Adrenal gland (tissue), 5 donors: ENCODE results near the gene MEP1A.
"Not testable (repeated sequence)": the region's sequence is repeated elsewhere in the genome, so short reads cannot be mapped to it uniquely, and the experiment has no call there.

Experiments used
- CTCF ChIP-seq, 6 experiments: fragments of 450-650 bp in 4 of 6; fragments of 200-600 bp in 2 of 6; sonication (generic) in 1 of 6; IDR thresholded peaks; 1 replicate in 5 of 6; 2 replicates in 1 of 6; pipeline versions ENCODE4 v1.5.1 to v1.8.0; 2016 to 2021; ENCODE audit warnings: antibody characterized with exemption in 6 of 6, mild to moderate bottlenecking in 2 of 6, moderate library complexity in 1 of 6
- POLR2A ChIP-seq, 2 donors: fragments of 450-650 bp; IDR thresholded peaks; one replicate each; pipeline ENCODE4 v1.6.1; 2017; ENCODE audit warnings: antibody characterized with exemption in 2 of 2, mild to moderate bottlenecking in 2 of 2, moderate library complexity in 1 of 2
- donor health status: DM: no; HTN: no; CAD: no.

DNA sequence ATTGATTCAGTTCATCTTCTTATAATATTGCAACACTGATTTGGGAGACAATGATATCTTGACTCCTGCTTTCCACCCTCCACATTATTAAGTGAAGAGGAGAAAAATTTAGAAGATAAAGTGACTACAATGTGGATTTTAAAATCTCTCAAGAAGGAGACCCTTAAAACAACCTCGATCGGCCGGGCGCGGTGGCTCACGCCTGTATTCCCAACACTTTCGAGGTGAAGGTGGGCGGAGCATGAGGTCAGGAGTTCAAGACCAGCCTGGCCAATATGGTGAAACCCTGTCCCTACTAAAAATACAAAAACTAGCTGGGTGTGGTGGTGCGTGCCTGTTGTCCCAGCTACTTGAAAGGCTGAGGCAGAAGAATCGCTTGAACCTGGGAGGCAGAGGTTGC is 28.9 kb upstream of the MEP1A start:
- not testable (repeated sequence) for TF ChIP-seq CTCF, POLR2A (IDR thresholded peaks at IDR 0.05)
